Activated CD8-positive, alpha-beta T cell treated with anti-CD3 and anti-CD28 coated beads for 36 hours (primary cell): ENCODE data around the gene AQP1. TPM values are rescaled to one million over a fixed set of nuclear protein-coding genes. Genes with fewer than 3 reads are reported as not detected.

Experiments
- ATAC-seq: fragments of 200-7000 bp; cut with Tn5 transposase; one replicate; pipeline ENCODE4 v1.10.0; 2021; ENCODE audit warnings: mild to moderate bottlenecking, moderate library complexity
- CTCF ChIA-PET: fragments of 350-600 bp; sonication (Branson Sonifier 250); formaldehyde crosslinking; loops from one replicate; lab custom pipeline; 2021; ENCODE audit warnings: antibody characterized with exemption; lab: Charles Lee
- POLR2A ChIA-PET: fragments of 350-600 bp; sonication (Branson Sonifier 250); formaldehyde crosslinking; loops from one replicate; lab custom pipeline; 2021; ENCODE audit warnings: antibody characterized with exemption; lab: Charles Lee
- DNase-seq: peaks from one replicate; pipeline ENCODE4 v3.0.0-alpha.2; 2020
- H3K27ac Mint-ChIP-seq: one replicate; pipeline ENCODE4 v1.8.0; 2021; ENCODE audit warnings: mild to moderate bottlenecking, mixed read lengths
- H3K27me3 Mint-ChIP-seq: one replicate; pipeline ENCODE4 v1.8.0; 2021; ENCODE audit warnings: mixed read lengths
- H3K36me3 Mint-ChIP-seq: one replicate; pipeline ENCODE4 v1.8.0; 2021; ENCODE audit warnings: low read depth, mixed read lengths
- H3K4me1 Mint-ChIP-seq: one replicate; pipeline ENCODE4 v1.8.0; 2021; ENCODE audit warnings: low read depth, mixed read lengths
- H3K4me3 Mint-ChIP-seq: one replicate; pipeline ENCODE4 v1.8.0; 2021; ENCODE audit warnings: mild to moderate bottlenecking, moderate library complexity, mixed read lengths
- H3K9me3 Mint-ChIP-seq: one replicate; pipeline ENCODE4 v1.8.0; 2021; ENCODE audit warnings: mixed read lengths
- CTCF ChIP-seq: fragments of 200-600 bp; IDR thresholded peaks from one replicate; pipeline ENCODE4 v1.8.0; 2022; ENCODE audit warnings: antibody characterized with exemption, mild to moderate bottlenecking
- intact Hi-C: fragments of 100-400 bp; cut with micrococcal nuclease; formaldehyde crosslinking; loops from one replicate; pipeline ENCODE4 v1.10.0; 2022
- total RNA-seq, 2 experiments: library from RNA; stranded (reverse); gene quantifications; one replicate each; pipeline ENCODE4 v1.2.3, GENCODE V29; 2021

Gene AQP1
- total RNA-seq, 2 experiments from 2014 or later, result 0.22 to 0.27 TPM

DNA sequence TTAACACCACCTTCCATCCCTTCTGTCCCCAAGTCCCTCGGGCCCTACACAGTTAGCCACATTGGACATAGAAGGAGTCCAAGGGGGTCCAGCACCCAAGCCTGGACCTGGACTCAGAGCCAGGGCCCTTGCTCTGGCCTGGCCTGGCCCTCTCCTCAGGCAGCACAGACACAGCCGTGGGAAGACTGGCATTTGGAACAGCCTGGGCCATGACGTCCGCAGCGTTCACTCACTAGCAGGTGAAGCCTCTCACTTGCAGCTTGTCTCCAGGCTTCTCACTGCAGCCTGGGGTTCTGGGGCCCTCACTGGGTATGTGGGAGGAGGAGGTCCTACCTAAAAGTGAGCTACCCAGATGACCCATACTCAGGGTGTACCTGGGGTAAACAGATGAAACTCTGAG lies 33.7 kb upstream of the AQP1 start:
- CTCF ChIA-PET, result no interaction called here
- intact Hi-C loops, result no loop called here
- DNase-seq, result no peak
- ATAC-seq, result no peak
- Mint-ChIP-seq H3K4me1 (no peaks in the 10 kb centered on the region), H3K9me3 (no peaks in the 10 kb centered on the region), H3K27ac (no peak overlapping the region), H3K27me3 (no peaks in the 10 kb centered on the region), H3K4me3 (no peak overlapping the region), H3K36me3 (no peaks in the 10 kb centered on the region)
- POLR2A ChIA-PET, result no interaction called here
- TF ChIP-seq CTCF, result no peak

DNA sequence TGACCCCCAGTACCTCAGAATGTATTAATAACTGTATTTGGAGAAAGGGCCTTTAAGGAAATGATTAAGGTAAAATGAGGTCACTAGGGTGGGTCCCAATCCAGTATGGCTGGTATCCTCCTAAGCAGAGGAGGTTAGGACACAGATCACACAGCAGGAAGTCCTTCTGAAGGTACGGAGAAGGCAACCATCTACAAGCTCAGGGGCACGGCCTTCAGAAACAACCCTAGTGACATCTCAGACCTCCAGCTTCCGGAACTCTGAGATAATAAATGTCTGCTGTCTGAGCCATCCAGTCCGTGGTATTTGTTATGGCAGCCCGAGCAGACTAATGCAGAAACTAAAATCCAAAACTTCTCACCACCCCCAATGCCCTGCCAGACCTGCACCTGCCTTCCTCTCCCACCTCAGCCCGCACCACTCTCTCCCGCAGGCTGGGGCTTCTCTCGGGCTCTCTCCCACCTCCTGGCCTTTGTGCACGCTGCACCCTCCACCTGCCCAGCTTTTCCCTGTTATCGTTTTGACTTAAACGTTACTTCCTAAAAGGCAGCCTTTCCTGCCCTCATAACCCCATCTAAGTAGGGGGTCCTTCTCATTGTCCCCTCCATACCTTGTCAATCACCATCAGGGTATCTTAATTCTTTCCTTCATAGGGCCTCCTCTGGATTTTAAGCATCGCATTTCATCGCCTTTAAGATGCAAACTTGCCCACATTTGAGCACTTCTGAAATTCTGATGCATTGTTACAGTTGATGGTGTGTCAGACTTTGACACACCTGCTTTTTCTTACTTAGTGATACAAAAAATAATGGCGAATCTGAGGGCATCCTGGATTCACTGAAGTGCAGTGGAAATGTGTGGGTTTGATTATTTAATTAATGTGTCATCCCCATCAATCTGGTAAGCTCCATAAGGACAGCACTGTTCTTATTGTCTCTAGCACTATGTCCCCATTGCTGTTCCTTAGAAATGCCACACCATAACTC lies 32.2 kb upstream of the AQP1 start:
- ATAC-seq, result no peak
- DNase-seq, result no peak
- intact Hi-C loops, result no loop called here
- Mint-ChIP-seq H3K9me3 (no peaks in the 10 kb centered on the region), H3K27ac (no peak overlapping the region), H3K4me1 (no peaks in the 10 kb centered on the region), H3K4me3 (no peak overlapping the region), H3K27me3 (no peaks in the 10 kb centered on the region), H3K36me3 (no peaks in the 10 kb centered on the region)
- CTCF ChIA-PET, result no interaction called here
- TF ChIP-seq CTCF, result no peak
- POLR2A ChIA-PET, result no interaction called here

GRCh38 chr7:30880125-30880720 lies 31.4 kb upstream of the AQP1 start:
- Mint-ChIP-seq H3K27me3 (no peaks in the 10 kb centered on the region), H3K4me3 (no peak overlapping the region), H3K9me3 (no peaks in the 10 kb centered on the region), H3K36me3 (no peaks in the 10 kb centered on the region), H3K27ac (no peak overlapping the region), H3K4me1 (no peaks in the 10 kb centered on the region)
- ChIA-PET CTCF (no interaction called here), POLR2A (no interaction called here)
- ATAC-seq (no peak), DNase-seq (no peak)
- no peak for TF ChIP-seq CTCF
- intact Hi-C loops, result no loop called here

DNA sequence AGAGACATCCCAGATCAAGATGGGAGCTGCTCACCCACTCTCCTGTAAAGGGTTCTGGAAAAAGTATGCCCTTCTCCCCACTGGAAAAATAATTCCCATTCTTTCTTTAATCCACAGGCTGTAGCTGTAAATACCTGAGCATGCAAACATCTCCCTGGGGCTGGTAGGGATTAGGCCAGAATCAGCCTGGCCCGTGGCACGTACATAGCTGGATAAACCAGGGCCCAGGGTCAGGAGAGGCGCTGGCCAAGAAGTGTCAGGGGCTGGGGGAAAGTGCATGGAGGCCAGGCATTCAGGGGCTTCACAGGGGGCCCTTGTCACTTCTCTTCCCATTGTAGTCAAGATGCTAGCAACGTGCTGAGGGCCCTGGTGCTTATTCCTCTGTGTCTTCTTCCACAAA lies 30.7 kb upstream of the AQP1 start:
- Mint-ChIP-seq H3K27me3 (no peaks in the 10 kb centered on the region), H3K36me3 (no peaks in the 10 kb centered on the region), H3K4me3 (no peak overlapping the region), H3K4me1 (no peaks in the 10 kb centered on the region), H3K9me3 (no peaks in the 10 kb centered on the region), H3K27ac (no peak overlapping the region)
- ATAC-seq, result no peak
- TF ChIP-seq CTCF, result no peak
- intact Hi-C loops, result no loop called here
- no peak for DNase-seq
- CTCF ChIA-PET, result no interaction called here
- POLR2A ChIA-PET, result no interaction called here

GRCh38 chr7:30881448-30881847 lies 30.2 kb upstream of the AQP1 start:
- H3K4me1 Mint-ChIP-seq, result no peaks in the 10 kb centered on the region
- H3K36me3 Mint-ChIP-seq, result no peaks in the 10 kb centered on the region
- no peaks in the 10 kb centered on the region for H3K9me3 Mint-ChIP-seq
- no peak overlapping the region for H3K27ac Mint-ChIP-seq
- DNase-seq, result no peak
- no peak for ATAC-seq
- no peak for TF ChIP-seq CTCF
- POLR2A ChIA-PET, result no interaction called here
- CTCF ChIA-PET, result no interaction called here
- no peak overlapping the region for H3K4me3 Mint-ChIP-seq
- H3K27me3 Mint-ChIP-seq, result no peaks in the 10 kb centered on the region
- intact Hi-C loops, result no loop called here
